HG03135 (cell line): ENCODE measurements around the gene LIME1.
"Not testable (repeated sequence)": the region's sequence is repeated elsewhere in the genome, so short reads cannot be mapped to it uniquely, and the experiment has no call there.

Experiments used
- ATAC-seq: cut with Tn5 transposase; IDR thresholded peaks from one replicate; pipeline ENCODE4 v1.9.1; 2021; ENCODE audit warnings: mild to moderate bottlenecking, moderate library complexity; ENCODE audit not compliant: unreplicated experiment

The LIME1 gene

DNA sequence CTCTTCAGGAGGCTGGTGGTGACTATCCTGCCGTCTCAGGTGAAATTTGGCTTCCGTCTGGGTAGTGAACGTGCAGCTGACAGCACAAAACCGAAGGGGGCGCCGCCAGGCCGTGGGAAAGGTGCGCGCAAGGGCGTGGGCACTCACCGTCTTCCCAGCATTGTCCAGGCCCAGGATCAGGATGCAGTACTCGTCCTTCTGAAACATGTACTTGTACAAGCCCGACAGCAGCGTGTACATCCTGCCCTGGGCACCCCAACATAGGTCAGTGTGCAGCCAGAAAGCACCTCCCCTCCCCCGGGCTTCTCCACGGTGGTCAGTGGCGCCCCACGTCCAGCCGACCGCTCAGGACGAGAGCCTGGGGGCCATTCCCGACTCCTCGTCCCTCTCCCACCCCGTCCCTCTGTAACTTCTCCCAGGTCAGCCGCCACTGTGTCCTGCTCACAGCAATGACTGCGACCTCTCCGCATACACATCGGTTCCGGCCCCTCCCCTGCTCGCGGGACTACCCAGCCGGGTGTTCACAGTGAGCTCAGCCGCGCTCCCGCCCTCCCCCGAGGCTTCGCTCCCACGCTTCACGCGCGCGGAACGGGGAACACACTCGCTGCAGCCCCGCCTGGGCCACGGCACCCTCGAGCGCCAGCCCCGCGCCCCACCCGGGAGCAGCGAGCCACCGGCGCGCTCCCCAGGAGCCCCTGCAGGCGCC, 29.5 kb upstream of the LIME1 start:
- peak; percentile 31 for ATAC-seq

DNA sequence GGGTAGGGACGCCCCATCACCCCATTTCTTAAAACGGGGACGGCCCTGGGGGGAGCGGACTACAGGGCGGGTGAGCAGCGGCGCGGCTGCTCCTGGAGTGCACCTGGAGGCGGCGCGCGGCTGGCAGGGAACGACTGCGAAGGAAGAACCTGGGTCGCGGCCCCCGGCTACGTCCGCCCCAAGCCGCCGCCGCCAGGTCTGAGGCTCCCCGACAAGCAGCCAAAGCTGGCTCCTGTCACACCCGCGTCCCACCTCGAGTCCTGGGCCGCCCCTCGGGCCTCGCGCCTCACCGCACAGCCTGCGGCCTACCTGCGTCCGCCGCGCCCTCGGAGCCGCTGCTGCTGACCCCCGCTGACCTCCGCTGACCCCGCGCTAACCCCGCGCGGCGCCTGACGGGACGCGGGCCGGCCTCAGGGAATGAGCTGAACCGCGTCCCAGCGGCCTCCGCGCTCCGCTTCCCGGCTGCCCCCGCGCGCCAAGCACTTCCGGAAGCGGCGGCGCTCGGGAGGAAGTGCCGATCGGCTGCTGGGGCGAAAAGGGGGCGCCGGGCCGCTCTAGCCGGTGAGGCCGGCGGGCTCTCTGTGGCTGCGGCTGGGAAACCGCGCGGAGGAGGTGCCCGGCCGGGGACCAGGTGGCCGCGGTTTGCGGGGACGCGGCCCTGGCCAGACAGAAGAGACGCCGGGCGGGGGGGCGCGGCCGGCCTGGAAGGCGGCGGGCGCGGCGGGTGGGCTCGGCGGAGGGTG, 28.7 kb upstream of the LIME1 start, which contains the start of the genes ARFRP1 and ZGPAT:
Gene ARFRP1, minus strand, starts transcription at position 419 of the 743 bp plus-strand sequence. CDS start 885 bp downstream, outside the sequence.
Gene ZGPAT, plus strand, starts transcription at position 482 of the 743 bp plus-strand sequence. CDS start 542 bp downstream, outside the sequence.
- peak; percentile 61 for ATAC-seq

DNA sequence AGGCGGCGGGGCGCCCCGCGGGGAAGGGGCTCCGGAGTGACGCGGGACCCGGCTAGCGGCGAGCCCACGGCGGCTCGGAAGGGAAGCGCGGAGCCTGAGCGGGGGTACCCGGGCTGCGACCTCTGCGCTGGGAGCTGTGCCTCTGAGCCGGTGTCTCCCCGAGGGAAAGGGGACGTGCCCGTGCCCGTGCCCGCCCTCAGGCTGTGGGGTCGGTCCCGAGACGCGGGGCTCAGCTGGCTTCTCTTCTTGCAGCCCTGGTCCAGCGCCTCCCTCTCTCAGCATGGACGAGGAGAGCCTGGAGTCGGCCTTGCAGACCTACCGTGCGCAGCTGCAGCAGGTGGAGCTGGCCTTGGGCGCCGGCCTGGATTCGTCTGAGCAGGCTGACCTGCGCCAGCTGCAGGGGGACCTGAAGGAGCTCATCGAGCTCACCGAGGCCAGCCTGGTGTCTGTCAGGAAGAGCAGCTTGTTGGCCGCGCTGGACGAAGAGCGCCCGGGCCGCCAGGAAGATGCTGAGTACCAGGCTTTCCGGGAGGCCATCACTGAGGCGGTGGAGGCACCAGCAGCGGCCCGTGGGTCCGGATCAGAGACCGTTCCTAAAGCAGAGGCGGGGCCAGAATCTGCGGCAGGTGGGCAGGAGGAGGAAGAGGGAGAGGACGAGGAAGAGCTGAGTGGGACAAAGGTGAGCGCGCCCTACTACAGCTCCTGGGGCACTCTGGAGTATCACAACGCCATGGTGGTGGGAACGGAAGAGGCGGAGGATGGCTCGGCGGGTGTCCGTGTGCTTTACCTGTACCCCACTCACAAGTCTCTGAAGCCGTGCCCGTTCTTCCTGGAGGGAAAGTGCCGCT, 27.9 kb upstream of the LIME1 start:
- ATAC-seq, result peak; percentile 10

DNA sequence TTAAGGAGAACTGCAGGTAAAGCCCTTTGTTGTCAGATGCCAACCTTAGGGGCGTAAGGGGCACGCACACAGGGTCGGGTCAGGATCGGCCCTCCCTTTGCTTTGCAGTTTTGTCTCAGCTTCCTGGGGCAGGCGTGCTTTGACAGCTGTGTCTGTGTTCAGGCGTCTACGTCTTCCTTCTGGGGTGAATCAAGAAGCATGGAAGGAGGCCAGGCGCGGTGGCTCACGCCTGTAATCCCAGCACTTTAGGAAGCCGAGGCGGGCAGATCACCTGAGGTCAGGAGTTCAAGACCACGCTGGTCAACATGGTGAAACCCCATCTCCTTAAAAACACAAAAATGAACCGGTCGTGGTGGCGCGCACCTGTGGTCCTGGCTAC, 27.3 kb upstream of the LIME1 start:
- no peak for ATAC-seq

DNA sequence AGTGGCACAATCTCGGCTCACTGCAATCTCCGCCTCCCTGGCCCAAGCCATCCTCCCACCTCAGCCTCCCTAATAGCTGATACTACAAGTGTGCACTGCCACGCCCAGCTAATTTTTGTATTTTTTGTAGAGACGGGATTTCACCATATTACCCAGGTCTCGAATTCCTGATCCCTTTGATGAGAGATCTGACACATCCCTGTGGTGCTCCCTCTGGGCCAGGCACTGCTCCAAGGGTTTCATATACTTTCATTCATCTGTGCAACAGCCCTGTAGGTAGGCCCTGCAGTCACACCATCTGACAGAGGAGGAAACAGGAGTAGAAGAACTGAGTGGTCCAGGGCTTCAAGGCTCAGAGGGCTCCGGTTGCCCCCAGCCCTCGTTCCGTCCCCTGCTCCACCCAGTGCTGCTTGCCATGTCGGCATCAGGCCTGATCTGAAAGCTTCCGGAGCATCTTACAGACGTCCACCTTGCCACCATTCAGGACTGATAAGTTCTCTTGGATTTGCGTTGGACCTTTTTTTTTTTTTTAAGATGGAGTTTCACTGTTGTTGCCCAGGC, 25.3 kb upstream of the LIME1 start:
- no peak for ATAC-seq

DNA sequence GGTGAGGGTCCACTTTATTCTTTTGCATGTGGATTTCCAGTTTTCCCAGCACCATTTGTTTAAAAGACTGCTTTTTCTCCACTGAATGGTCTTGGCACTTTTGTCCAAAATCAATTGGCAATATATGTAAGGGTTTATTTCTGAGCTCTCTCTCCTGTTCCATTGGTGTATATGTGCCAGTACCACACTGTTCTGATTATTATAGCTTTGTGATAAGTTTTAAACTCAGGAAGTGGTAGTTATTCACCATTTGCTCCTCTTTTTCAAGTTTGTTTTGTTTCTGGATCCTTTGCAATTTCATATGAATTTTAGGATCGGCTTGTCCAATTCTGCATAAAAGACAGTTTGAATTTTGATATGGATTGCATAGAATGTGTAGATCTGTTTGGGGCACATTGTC, 24.3 kb upstream of the LIME1 start:
- no peak for ATAC-seq

DNA sequence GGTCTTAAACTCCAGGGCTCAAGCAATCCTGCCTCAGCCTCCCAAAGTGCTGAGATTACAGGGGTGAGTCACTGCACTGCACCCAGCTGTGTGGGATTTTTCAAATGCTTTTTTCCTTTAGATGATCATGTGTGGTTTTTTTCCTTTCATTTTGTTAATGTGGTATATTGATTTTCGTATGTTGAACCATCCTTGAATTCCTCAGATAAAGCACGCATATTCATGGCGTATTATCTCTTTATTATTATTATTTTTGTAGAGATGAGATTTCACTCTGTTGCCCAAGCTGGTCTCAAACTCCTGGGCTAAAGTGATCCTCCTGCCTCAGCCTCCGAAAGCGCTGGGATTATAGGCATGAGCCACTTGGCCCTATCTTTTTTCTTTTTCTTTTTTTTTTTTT, 21.6 kb upstream of the LIME1 start:
- no peak for ATAC-seq

DNA sequence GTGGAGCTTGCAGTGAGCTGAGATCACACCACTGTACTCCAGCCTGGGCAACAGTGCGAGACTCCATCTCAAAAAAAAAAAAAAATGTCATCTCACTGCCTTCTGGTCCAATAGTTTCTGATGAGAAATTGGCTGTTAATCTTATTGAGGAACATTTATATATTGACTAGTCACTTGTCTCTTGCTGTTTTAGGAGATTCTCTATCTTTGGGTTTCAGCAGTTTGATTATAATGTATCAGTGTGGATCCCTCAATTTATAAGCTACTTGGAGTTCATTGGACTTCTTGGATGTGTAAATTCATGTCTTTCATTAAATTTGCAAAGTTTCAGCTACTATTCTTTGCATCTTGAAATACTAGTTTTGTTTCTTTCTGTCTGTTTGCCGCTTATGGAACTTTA, 17.5 kb upstream of the LIME1 start:
- ATAC-seq, result no peak

DNA sequence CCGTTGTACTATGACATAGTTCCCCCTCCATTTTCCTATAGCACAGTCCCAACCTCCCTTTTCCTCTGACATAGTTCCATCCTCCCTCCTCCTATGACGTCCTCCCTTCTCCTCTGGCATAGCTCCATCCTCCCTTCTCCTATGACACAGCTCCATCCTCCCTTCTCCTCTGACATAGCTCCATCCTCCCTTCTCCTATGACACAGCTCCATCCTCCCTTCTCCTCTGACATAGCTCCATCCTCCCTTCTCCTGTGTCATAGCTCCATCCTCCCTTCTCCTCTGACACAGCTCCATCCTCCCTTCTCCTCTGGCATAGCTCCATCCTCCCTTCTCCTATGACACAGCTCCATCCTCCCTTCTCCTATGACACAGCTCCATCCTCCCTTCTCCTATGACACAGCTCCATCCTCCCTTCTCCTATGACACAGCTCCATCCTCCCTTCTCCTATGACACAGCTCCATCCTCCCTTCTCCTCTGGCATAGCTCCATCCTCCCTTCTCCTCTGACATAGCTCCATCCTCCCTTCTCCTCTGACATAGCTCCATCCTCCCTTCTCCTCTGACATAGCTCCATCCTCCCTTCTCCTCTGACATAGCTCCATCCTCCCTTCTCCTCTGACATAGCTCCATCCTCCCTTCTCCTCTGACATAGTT, 13.4 kb upstream of the LIME1 start:
- ATAC-seq, result not testable (repeated sequence)

DNA sequence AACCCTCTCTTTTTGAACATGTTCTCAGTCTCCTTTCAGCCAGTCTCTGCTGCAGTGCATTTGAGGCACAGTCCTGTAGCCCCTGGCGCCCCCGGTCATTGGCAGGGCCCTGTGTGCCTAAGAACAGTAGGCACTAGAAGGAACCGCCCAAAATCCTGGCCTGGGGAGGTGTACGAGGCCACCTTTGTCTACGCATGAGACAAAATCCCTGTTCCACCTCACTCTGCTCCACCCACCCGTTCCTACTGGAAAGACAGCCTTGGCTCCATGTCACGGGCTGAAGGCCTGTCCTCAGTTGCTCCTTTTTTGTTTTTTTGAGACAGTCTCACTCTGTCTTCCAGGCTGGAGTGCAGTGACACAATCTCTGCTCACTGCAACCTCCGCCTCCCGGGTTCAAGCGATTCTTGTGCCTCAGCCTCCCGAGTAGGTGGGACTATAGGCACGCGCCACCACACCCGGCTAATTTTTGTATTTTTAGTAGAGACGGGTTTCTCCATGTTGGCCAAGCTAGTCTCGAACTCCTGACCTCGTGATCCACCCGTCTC, 6.2 kb upstream of the LIME1 start:
- ATAC-seq, result not testable (repeated sequence)

DNA sequence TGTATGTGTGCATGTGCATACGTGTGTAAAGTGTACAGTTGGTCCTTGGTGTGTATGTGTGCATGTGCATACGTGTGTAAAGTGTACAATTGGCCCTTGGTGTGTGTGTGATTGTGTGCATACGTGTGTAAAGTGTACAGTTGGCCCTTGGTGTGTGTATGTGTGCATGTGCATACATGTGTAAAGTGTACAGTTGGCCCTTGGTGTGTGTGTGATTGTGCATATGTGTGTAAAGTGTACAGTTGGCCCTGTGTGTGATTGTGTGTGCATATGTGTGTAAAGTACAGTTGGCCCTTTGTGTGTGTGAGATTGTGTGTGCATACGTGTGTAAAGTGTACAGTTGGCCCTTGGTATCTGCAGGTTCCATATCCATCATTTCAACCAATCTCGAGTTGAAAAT, 5.1 kb upstream of the LIME1 start:
- ATAC-seq, result no peak

DNA sequence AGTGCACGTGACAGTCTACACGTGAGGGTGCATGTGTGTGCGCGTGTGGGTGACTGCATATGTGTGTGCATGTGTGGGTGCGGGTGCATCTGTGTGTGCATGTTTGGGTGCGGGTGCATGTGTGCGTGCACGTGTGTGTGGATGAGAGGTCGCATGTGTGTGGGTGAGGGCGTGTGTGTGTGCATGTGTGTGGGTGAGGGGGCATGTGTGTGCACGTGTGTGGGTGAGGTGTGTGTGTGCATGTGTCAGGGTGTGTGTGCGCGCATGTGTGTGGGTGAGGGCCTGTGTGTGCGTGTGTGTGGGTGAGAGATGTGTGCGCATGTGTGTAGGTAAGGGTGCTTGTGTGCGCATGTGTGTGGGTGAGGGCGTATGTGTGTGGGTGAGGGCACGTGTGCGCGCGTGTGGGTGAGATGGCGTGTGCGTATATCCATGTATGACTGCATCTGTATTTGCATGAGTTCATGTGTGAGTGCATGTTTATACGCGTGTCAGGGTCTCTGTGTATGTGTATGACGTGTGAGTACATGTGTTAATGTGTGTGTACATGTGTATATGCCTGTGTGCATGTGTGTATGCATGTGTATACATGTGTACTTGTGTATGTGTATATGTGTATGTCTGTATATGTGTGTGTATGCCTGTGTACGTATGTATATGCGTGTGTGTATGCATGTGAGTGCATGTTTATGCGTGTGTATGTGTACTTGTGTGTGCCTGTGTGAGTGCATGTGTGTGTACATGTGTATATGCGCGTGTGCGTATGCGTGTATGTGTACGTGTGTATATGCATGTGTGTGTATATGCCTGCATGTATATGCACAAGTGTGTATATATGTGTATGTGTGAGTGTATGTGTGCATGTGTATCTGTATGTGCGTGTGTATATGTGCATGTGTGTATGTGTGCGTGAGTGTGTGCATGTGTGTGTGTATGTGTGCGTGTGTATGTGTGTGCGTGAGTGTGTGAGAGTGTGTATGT, 4.1 kb upstream of the LIME1 start:
- no peak for ATAC-seq

DNA sequence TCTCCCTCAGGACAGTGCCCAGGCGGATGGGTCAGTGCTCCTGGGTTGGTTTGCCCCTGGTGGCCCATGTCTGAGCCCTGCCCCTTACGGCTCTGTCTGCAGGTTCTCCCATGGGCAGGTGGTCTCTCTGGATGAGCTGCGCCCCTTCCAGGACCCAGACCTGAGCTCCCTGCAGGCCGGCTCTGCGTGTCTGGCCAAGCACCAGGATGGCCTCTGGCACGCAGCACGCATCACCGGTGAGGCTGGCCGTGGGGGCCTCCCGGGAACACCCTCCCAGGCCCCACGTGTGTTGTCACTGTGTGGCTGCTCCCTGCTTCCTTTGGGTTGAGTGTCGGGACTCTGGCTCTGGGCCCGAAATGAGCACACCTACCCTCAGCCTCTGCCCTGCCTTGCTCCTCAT, 3.3 kb upstream of the LIME1 start:
- ATAC-seq, result no peak

DNA sequence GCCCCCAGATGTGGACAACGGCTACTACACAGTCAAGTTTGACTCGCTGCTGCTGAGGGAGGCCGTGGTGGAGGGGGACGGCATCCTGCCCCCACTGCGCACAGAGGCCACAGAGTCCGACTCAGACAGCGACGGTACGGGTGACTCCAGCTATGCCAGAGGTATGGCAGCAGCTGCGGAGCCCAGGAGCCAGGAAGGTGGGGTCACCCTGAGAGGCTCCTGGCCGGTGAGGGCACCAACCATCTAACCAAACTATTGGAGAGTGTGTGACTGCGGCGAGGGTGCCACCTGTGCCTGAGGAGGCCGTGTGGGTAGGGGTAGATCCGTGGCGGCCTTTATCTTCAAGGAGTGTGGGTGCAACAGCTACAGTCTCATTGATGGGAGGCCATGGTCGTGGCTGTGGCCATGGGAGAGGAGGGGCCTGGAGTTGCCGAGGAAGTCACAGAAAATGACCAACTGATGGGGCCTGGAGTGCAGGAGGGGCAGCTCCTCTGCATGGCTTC, 2.8 kb upstream of the LIME1 start:
- ATAC-seq, result no peak

DNA sequence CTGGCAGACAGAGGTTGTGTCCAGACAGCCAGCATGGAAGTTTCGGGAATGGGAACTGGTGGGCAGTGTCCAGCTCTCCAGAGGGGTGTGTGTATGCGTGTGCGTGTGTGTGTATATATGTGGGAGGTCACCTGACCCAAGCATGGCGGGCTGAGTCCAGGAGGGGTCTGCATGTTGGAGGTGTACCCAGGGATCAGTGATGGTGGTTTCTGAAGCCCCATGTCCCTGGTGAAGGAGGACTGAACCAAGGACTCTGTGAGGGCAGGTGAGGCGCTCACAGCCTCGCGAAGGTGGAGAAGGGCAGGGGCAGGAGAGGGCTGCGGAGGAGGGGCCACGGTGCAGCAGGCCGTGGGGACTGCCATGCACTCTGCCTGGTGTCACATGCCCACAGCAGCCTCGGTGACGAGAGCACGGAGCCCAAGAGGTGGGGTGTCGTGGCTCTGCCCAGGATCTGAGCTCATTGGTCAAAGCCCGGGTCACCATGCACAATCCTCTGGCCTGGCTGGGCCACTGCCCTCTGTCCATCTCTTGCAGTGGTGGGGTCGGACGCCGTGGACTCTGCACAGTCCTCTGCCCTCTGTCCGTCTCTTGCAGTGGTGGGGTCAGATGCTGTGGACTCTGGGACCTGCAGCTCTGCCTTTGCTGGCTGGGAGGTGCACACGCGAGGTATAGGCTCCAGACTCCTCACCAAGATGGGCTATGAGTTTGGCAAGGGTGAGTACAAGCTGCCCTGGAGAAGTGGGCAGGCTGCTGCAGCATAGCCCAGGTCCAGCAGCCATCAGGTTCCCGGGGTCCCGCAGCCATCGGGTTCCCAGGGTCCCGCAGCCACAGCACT, 2.1 kb upstream of the LIME1 start:
- ATAC-seq, result no peak

DNA sequence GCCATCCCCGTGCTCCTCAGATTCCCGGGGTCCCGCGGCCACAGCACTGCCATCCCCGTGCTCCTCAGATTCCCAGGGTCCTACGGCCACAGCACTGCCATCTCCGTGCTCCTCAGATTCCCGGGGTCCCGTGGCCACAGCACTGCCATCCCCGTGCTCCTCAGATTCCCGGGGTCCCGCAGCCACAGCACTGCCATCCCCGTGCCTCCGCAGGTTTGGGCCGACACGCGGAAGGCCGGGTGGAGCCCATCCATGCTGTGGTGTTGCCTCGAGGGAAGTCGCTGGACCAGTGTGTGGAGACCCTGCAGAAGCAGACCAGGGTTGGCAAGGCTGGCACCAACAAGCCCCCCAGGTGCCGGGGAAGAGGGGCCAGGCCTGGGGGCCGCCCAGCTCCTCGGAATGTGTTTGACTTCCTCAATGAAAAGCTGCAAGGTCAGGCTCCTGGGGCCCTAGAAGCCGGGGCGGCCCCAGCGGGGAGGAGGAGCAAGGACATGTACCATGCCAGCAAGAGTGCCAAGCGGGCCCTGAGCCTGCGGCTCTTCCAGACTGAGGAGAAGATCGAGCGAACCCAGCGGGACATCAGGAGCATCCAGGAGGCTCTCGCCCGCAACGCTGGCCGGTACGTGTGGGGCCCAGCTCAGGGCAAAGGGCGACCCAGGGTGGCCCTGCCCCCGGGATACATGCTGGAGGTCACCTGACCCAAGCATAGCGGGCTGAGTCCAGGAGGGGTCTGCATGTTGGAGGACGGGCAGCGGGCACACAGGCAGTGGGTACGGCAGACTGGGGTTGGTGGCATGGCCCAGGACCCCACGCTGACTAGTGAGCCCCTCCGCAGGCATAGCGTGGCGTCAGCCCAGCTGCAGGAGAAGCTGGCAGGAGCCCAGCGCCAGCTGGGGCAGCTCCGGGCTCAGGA, 1.3 kb upstream of the LIME1 start:
- ATAC-seq, result no peak
